H1 (cell line): Measurements from ENCODE around the gene LRRC32. TPM values are rescaled to one million over a fixed set of nuclear protein-coding genes. Genes with fewer than 3 reads are reported as not detected.

Source experiments
- CTCF ChIA-PET: fragments of 300-600 bp; sonication (Branson Sonifier 250); formaldehyde crosslinking; loops from one replicate; lab custom pipeline; 2021; ENCODE audit not compliant: partially characterized antibody; lab: Charles Lee
- POLR2A ChIA-PET: fragments of 300-600 bp; sonication (Branson Sonifier 250); formaldehyde crosslinking; loops from one replicate; lab custom pipeline; 2021; ENCODE audit warnings: inconsistent platforms; ENCODE audit not compliant: partially characterized antibody; lab: Charles Lee
- DNase-seq, 2 experiments: peaks; one replicate each; pipeline versions ENCODE4 v3.0.0 to v3.0.0-alpha.2; 2010 to 2022; ENCODE audit warnings: low spot score in 2 of 2, low read depth in 1 of 2, mixed read lengths in 1 of 2
- FAIRE-seq: peaks from 2 replicates; lab custom pipeline; 2011; peaks lifted over from hg19 to GRCh38; lab: Jason Lieb, UNC
- H2AFZ ChIP-seq: 2 replicates; pipeline ENCODE4 v1.8.1; 2012; ENCODE audit warnings: low read length, inconsistent platforms
- H2AK5ac ChIP-seq: 2 replicates; pipeline ENCODE4 v1.6.1; 2013; ENCODE audit warnings: low read depth, low read length
- H2BK120ac ChIP-seq: replicated peaks from 2 replicates; pipeline ENCODE3; 2013; ENCODE audit warnings: low read depth, low read length, inconsistent platforms
- H2BK12ac ChIP-seq: 2 replicates; pipeline ENCODE4 v1.6.1; 2013; ENCODE audit warnings: low read depth, low read length
- H2BK15ac ChIP-seq: 2 replicates; pipeline ENCODE4 v1.6.1; 2013; ENCODE audit warnings: low read length
- H2BK20ac ChIP-seq: 2 replicates; pipeline ENCODE4 v1.6.1; 2013; ENCODE audit warnings: low read length
- H2BK5ac ChIP-seq: 2 replicates; pipeline ENCODE4 v1.6.1; 2013; ENCODE audit warnings: low read depth, low read length
- H3K14ac ChIP-seq: 2 replicates; pipeline ENCODE4 v1.6.1; 2013; ENCODE audit warnings: inconsistent platforms; ENCODE audit not compliant: insufficient read length
- H3K18ac ChIP-seq: 2 replicates; pipeline ENCODE4 v1.6.1; 2013; ENCODE audit warnings: low read length; ENCODE audit errors: extremely low read depth
- H3K23ac ChIP-seq: 2 replicates; pipeline ENCODE4 v1.6.1; 2013; ENCODE audit warnings: inconsistent platforms; ENCODE audit not compliant: insufficient read length
- H3K23me2 ChIP-seq: 2 replicates; pipeline ENCODE4 v1.6.1; 2013; ENCODE audit warnings: low read depth, low read length
- H3K27ac ChIP-seq: 2 replicates; pipeline ENCODE4 v1.6.1; 2011; ENCODE audit warnings: low read depth, low read length, inconsistent platforms
- H3K27me3 ChIP-seq, 4 experiments: replicated peaks in 1 of 4; 1 replicate in 1 of 4; 2 replicates in 3 of 4; pipeline versions ENCODE4 v1.6.1 to v1.8.1; 2011 to 2013; ENCODE audit warnings: low read length in 3 of 4, mild to moderate bottlenecking in 3 of 4, inconsistent platforms in 2 of 4, mixed read lengths in 2 of 4, moderate library complexity in 1 of 4; ENCODE audit not compliant: control insufficient read depth in 3 of 4, insufficient read depth in 3 of 4; ENCODE audit errors: extremely low read depth in 1 of 4
- H3K36me3 ChIP-seq, 4 experiments: 2 replicates each; pipeline versions ENCODE4 v1.6.1 to v1.8.1; 2011 to 2013; ENCODE audit warnings: mild to moderate bottlenecking in 4 of 4, low read length in 3 of 4, moderate library complexity in 2 of 4, control low read depth in 1 of 4, inconsistent platforms in 1 of 4; ENCODE audit not compliant: insufficient read depth in 4 of 4, control insufficient read depth in 2 of 4
- H3K4ac ChIP-seq: replicated peaks from 2 replicates; pipeline ENCODE3; 2013; ENCODE audit warnings: low read length, low read depth, mixed read lengths, inconsistent platforms; ENCODE audit not compliant: insufficient read length
- H3K4me1 ChIP-seq, 4 experiments: replicated peaks in 1 of 4; 1 replicate in 1 of 4; 2 replicates in 3 of 4; pipeline versions ENCODE4 v1.6.1 to v1.8.1; 2011 to 2013; ENCODE audit warnings: low read length in 3 of 4, inconsistent platforms in 2 of 4, mixed read lengths in 1 of 4; ENCODE audit not compliant: insufficient read depth in 4 of 4, control insufficient read depth in 3 of 4
- H3K4me2 ChIP-seq, 2 experiments: 2 replicates each; pipeline versions ENCODE4 v1.6.1 to v1.8.1; 2011 to 2013; ENCODE audit warnings: low read depth in 2 of 2, low read length in 2 of 2, control low read depth in 1 of 2, inconsistent platforms in 1 of 2, mild to moderate bottlenecking in 1 of 2; ENCODE audit not compliant: insufficient read depth in 1 of 2
- H3K4me3 ChIP-seq, 4 experiments: fragments of 200-600, 300-600 bp in 1 of 4; sonication (generic), shearing (Covaris generic), sonication (Bioruptor Twin) in 1 of 4; 2 replicates each; pipeline versions ENCODE4 v1.5.1 to v1.8.1; 2011 to 2016; ENCODE audit warnings: low read length in 4 of 4, low read depth in 3 of 4, control low read depth in 2 of 4, inconsistent platforms in 2 of 4, mild to moderate bottlenecking in 2 of 4, mixed read lengths in 1 of 4, moderate library complexity in 1 of 4; ENCODE audit not compliant: insufficient read depth in 2 of 4; ENCODE audit errors: extremely low read depth in 1 of 4
- H3K56ac ChIP-seq: replicated peaks from 2 replicates; pipeline ENCODE3; 2013; ENCODE audit warnings: low read depth, mild to moderate bottlenecking, mixed read lengths, low read length, inconsistent platforms; ENCODE audit not compliant: insufficient read length
- H3K79me1 ChIP-seq: 2 replicates; pipeline ENCODE4 v1.6.1; 2013; ENCODE audit warnings: low read depth, low read length, control low read depth
- H3K79me2 ChIP-seq, 2 experiments: 2 replicates each; pipeline versions ENCODE4 v1.6.1 to v1.8.1; 2012 to 2013; ENCODE audit warnings: low read length in 2 of 2, mild to moderate bottlenecking in 2 of 2, inconsistent platforms in 1 of 2; ENCODE audit not compliant: insufficient read depth in 2 of 2, control insufficient read depth in 1 of 2
- H3K9ac ChIP-seq, 4 experiments: replicated peaks in 1 of 4; 1 replicate in 1 of 4; 2 replicates in 3 of 4; pipeline versions ENCODE4 v1.6.1 to v1.8.1; 2011 to 2013; ENCODE audit warnings: low read depth in 3 of 4, low read length in 3 of 4, control low read depth in 2 of 4, mild to moderate bottlenecking in 2 of 4, moderate library complexity in 2 of 4, inconsistent platforms in 1 of 4; ENCODE audit errors: extremely low read depth in 1 of 4
- H3K9me3 ChIP-seq, 2 experiments: 2 replicates each; pipeline versions ENCODE4 v1.6.1 to v1.8.1; 2012 to 2013; ENCODE audit warnings: mild to moderate bottlenecking in 2 of 2, moderate library complexity in 2 of 2, control low read depth in 1 of 2, inconsistent platforms in 1 of 2, low read depth in 1 of 2, low read length in 1 of 2, mixed read lengths in 1 of 2; ENCODE audit not compliant: insufficient read depth in 2 of 2
- H4K20me1 ChIP-seq, 2 experiments: replicated peaks in 1 of 2; 2 replicates each; pipeline versions ENCODE3 to v1.8.1; 2011 to 2013; ENCODE audit warnings: inconsistent platforms in 2 of 2, low read length in 2 of 2, mild to moderate bottlenecking in 1 of 2; ENCODE audit not compliant: insufficient read depth in 2 of 2, control insufficient read depth in 1 of 2
- H4K5ac ChIP-seq: 2 replicates; pipeline ENCODE4 v1.6.1; 2013; ENCODE audit warnings: low read length, low read depth, mixed read lengths, inconsistent platforms; ENCODE audit not compliant: insufficient read length
- H4K8ac ChIP-seq: 2 replicates; pipeline ENCODE4 v1.8.0; 2013; ENCODE audit warnings: mild to moderate bottlenecking, moderate library complexity, low read length, inconsistent platforms; ENCODE audit not compliant: insufficient read depth; ENCODE audit errors: extremely low read depth
- H4K91ac ChIP-seq: replicated peaks from 2 replicates; pipeline ENCODE3; 2013; ENCODE audit warnings: low read length, mixed read lengths, inconsistent platforms; ENCODE audit not compliant: insufficient read length
- CHD2 ChIP-seq: IDR thresholded peaks from 2 replicates; pipeline ENCODE4 v1.6.1; 2012; ENCODE audit warnings: low read length, improper control_type of control experiment
- CREB1 ChIP-seq: IDR thresholded peaks from 2 replicates; pipeline ENCODE4 v1.6.1; 2012; ENCODE audit warnings: inconsistent platforms
- FOSL1 ChIP-seq: IDR thresholded peaks from 2 replicates; pipeline ENCODE4 v1.6.1; 2011; ENCODE audit warnings: mild to moderate bottlenecking, low read depth, low read length, moderate library complexity; ENCODE audit not compliant: insufficient read depth
- GABPA ChIP-seq: IDR thresholded peaks from 2 replicates; pipeline ENCODE4 v1.6.1; 2011; ENCODE audit warnings: mild to moderate bottlenecking, low read length, moderate library complexity, borderline replicate concordance; ENCODE audit not compliant: insufficient read depth
- SIRT6 ChIP-seq: IDR thresholded peaks from one replicate; pipeline ENCODE4 v1.7.1; 2012; ENCODE audit warnings: low read length, inconsistent platforms
- SIX5 ChIP-seq: IDR thresholded peaks from 2 replicates; pipeline ENCODE4 v1.6.1; 2011; ENCODE audit warnings: mild to moderate bottlenecking, low read depth, low read length
- SRF ChIP-seq: IDR thresholded peaks from 2 replicates; pipeline ENCODE4 v1.6.1; 2011; ENCODE audit warnings: mild to moderate bottlenecking, low read depth, low read length, moderate library complexity
- TAF7 ChIP-seq: optimal IDR thresholded peaks from 2 replicates; pipeline ENCODE3; 2011; ENCODE audit warnings: low read depth, mild to moderate bottlenecking, inconsistent platforms, low read length, moderate library complexity, borderline replicate concordance
- WGBS, 2 experiments: shearing (Covaris generic) in 1 of 2; methylation state at CpG; one replicate each; pipeline versions ENCODE4 v1.1.6 to v1.1.7; 2013 to 2015; ENCODE audit warnings: low lambda C conversion rate in 2 of 2, mixed read lengths in 2 of 2, inconsistent platforms in 1 of 2, low coverage in 1 of 2, missing lambda C conversion rate in 1 of 2; ENCODE audit not compliant: insufficient replicate concordance in 2 of 2, insufficient coverage in 1 of 2, insufficient read length in 1 of 2; ENCODE audit errors: extremely low coverage in 1 of 2, missing lambda C conversion rate in 1 of 2; 5-methylcytosine and 5-hydroxymethylcytosine counted together
- polyA plus RNA-seq, 7 experiments: library from polyadenylated mRNA; depleted of rRNA in 3 of 7; stranded (reverse) in 5 of 7; unstranded in 2 of 7; fragments of >200 nt in 5 of 7; fragments of 200-250 nt in 2 of 7; gene quantifications; 1 replicate in 5 of 7; 2 replicates in 1 of 7; 4 replicates in 1 of 7; pipeline versions ENCODE4 v1.2.1 to v1.2.3, GENCODE V29; 2011 to 2013; ENCODE audit warnings: missing spikeins in 2 of 7, mixed read lengths in 2 of 7
- total RNA-seq: library from RNA; stranded (reverse); fragmentation: NEBNext Ultra II Directional; extraction: Animal tissue kit (Norgen Biotek cat#: 25700); gene quantifications from 2 replicates; pipeline ENCODE4 v1.2.1, GENCODE V29; 2021

Gene LRRC32
- total and polyA plus RNA-seq, 2 of the 8 experiments (the other 6 are each of a cell fraction or from before 2014, with no cell fraction given) = 0.99 to 1.9 TPM

DNA sequence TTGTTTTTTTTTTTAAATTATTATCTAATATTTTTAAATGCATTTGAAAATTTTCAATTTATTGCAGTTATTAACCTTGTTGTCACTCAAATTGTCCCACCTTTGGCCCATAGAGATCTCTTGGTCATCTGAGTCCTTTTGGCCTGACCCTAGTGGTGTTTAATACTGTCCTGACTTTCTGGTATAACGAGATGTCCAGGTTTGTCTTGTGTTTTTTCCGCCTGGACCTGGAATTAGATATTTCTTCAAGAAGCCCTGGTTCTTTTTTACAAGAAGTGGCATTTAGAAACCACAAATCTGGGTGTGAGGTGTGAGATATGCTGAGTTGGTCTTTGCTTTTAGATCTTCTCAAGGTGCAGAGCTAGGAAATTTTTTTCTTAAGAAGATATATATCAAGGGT is 38.1 kb downstream of the LRRC32 start:
- Histone ChIP-seq H4K20me1 (no peaks in the 10 kb centered on the region), H3K56ac (no peak overlapping the region), H4K91ac (no peak overlapping the region), H3K4me1 (no peaks in the 10 kb centered on the region), H2BK5ac (no peak overlapping the region), H4K8ac (no peak overlapping the region), H4K5ac (no peak overlapping the region), H3K23me2 (no peaks in the 10 kb centered on the region), H3K9me3 (0 out of 4 replicates have a peak, but pooled peaks cover 0 to 4% of the 10 kb centered on the region in 2 experiments), H3K23ac (no peak overlapping the region), H3K9ac (no peak overlapping the region), H3K18ac (no peak overlapping the region), H2BK15ac (no peak overlapping the region), H3K4me2 (no peak overlapping the region), H3K4me3 (no peak overlapping the region), H2BK12ac (no peak overlapping the region), H3K27ac (no peak overlapping the region), H2BK120ac (no peak overlapping the region), H2AK5ac (no peak overlapping the region), H3K79me2 (no peaks in the 10 kb centered on the region), H3K14ac (no peak overlapping the region), H2AFZ (no peak overlapping the region), H3K79me1 (no peaks in the 10 kb centered on the region), H2BK20ac (no peak overlapping the region), H3K36me3 (no peaks in the 10 kb centered on the region), H3K27me3 (no peaks in the 10 kb centered on the region), H3K4ac (no peak overlapping the region)
- 85% methylated on average over 2 of the region's 2 CpGs; no CpG with 5 or more reads in 1 of the 2 experiments for WGBS, 2 experiments
- POLR2A ChIA-PET = no interaction called here
- FAIRE-seq (no peak), DNase-seq (no peak)
- TF ChIP-seq TAF7 (no peak), SRF (no peak), GABPA (no peak), CHD2 (no peak), SIRT6 (no peak), SIX5 (no peak), FOSL1 (no peak), CREB1 (no peak)
- CTCF ChIA-PET = interaction anchor here (1.4 kb wide), 1 partner anchor 34 kb away, joined by 8 read pairs; no protein-coding TSS in a partner anchor
